HG03558 (cell line): ENCODE measurements around the gene LINC00237.

ENCODE experiments used
- ATAC-seq: cut with Tn5 transposase; IDR thresholded peaks from one replicate; pipeline ENCODE4 v1.9.1; 2021; ENCODE audit warnings: moderate number of reproducible peaks; ENCODE audit not compliant: unreplicated experiment; ENCODE audit errors: extremely low read depth

Gene LINC00237

DNA sequence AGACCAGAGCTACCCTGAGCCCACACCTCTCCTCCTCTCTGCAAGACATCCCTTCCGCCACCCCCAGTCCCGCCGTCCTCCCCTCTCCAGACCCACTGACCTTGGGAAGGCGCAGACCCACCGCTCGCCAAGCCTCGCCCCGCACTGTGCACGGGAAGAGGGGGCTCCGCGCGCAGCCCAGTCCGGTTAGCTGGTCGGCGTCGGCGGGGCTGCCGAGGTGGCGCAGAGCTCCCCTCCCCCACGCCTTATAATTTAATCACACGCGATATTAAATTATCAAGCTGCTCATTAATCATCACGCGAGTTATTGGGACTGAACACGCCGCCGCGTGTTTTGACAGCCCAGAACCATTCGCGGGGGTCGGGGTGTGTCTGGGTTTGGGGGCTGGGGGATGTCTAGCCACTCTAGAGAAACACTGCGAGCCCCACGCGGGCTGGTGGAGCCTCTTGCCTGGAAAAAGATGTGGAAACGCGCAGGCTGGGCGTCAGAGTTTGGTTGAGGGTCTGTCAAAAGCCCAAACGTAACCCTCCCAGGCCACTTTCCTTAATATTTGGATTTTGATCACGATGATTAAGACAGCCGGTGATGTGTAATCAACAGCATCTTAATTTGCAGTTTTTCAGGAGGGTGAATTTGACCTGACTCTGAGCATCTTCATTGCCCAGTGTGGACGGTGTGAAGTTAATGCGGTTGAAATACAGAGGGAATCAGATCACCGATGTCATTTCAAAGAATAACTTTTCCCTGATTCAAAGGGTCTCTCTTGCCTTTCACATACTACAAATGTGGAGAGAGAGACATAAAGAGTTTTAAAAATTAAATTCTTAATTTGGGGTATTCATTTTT lies at the start of gene LINC00237:
LINC00237 (minus strand) TSS at position 188 of the 847 bp plus-strand sequence.
- no peak for ATAC-seq

DNA sequence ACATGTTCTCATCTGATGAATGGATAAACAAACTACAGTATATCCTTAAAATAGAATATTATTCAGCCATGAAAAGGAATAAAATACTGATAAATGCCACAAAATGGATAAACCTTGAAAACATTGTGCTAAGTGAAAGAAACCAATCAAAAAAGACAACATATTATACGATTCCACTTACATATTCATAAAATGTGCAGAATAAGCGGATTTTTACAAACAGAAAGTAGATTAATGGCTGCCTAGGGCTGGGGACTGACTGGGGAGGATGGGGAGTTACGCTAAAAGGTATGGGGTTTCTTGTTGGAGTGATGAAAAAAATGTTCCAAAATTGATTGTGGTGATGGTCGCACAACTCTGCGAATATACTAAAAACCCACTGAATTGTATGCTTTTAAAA lies 49.1 kb upstream of the LINC00237 start:
- no peak for ATAC-seq

DNA sequence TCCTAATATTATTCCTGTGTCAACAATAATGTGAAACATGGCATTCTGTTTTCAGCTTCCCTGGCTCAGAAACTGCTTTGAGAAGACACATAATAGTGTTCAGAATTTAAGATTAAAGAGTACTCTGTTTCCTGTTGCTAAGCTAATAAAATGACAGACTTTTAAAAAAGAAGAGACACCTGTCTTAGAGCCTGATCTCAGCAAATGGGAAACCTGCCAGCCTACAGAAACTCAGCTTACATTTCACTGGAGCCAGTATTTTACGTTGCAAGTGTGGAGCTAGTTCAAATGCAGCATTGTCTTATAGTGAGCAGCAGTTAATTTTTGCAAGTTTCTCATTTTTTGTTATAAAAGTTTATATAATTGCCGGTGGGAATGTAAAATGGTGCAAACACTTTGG lies 48.5 kb upstream of the LINC00237 start:
- no peak for ATAC-seq

DNA sequence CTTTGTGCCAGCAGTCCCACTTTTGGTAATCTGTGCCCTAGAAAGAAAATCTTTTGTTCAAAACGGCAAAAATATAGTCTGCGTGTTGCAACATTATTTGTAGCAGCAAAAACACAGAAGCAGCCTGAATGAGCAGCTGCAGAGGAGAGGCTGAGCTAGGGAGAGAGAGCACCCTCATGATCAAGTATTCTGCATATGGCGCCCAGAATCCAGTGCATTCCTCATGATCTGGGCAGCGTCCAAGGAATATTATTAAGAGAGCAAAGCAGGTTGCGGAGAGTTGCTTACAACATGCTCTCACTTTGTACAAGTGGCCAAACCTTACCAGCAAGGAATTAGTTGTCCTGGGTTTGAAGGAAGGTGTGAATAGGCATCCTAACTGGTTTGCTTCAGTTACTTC lies 45.6 kb upstream of the LINC00237 start:
- ATAC-seq, result no peak

DNA sequence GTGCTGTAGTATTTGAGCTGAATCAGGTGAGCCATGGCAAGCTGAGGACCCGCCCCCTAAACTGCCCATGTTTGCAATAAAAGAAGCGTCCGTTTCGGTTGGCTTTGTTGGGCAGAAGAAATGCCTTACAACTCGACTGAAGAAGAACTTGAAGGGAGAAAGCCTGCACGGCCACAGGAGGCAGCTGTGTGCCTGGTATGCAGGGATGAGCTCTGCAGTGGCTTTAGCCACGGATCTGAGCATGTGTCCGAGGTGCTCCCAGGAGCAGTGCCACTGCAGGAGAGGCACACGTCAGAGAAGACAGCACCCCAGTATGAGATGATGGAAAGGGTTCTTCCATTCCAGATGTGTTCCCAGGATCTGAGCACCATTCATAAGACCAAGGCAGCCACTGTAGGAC lies 43.2 kb upstream of the LINC00237 start:
- no peak for ATAC-seq

DNA sequence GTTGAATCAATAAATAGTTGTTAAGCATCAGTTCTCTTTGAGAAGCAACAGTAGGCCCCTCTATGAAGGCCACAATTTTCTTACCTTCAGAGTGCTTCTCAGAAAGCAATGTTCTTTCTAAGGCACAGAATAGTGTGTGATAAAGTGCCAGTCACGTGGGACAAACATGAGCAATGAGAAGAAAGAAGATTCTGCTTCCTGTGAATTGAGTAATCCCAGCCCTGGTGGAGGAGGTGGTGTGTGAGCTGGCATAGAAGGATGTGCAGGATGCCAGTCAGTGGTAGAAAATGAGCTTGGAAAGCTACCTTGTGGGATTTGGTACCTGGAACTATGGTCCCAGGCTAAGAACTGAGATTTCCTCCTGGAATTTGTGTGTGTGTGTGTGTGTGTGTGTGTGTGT lies 41.4 kb upstream of the LINC00237 start:
- ATAC-seq, result no peak

DNA sequence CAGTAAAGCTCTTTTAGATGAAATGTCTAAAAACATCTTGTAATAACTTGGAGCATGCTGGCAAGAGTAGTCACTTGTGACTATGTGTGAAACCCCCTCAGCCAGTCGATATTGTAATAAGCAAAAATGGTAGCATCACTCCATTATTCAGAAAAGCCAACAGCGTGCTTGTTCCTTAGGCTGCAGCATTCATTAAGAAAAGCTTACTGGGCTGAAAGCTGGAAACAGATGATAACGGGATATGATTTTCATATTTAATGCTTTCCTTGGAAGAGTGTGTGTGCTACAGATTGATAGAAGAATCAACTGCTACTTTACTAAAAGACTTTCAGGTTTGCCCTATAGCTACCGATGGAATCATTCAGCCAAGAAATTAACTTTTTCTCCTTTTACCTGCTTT lies 40.1 kb upstream of the LINC00237 start:
- no peak for ATAC-seq

DNA sequence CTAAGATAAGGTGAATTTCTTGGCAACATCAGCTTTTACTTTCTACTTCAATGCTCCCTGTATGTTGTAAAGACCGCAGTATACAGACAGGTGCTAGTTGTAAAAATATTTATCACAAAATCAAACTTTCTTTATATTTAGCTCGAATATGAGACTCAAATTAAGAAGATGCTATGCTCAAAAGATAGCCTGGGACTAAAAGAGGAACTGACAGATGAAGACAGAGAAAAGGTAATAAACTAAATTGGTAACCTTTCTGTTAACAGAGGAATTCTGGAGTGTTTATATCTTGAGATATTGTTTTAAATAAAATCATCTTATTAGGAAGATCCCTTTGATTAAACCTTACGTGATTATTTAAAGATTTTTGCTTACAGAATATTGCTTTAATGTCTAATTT lies 39.3 kb upstream of the LINC00237 start:
- no peak for ATAC-seq

DNA sequence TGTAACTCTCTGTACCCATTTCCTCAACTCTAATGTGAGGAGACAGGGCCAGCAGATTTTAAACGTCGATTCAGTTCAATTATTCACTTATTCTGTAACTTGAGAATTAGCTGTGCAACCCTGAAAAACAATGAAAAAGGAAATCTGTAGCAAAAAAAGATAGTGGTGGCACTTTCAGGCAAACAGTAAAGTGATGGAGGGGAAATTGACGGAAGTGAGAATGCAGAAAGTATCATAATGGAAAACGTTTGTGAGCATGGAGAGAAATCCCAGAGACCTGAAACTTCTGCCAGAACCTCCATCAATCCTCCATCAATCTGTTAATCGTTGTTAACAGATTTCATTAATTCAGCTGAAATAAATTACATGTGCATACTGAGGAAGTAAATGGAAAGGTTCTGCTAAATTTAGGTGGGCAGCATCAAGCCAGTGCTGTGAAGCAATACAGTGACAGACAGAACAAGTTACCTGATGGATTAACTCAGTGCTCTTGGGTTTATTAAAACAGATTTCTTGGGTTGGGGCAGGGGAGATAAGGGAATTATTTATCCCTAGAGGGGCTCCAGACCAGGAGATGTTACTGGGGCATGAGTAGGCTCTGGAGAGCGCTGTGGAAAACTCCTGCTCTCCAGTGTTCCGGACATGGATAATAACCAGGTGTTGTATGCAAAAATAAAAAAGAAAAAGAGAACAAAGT lies 37.2 kb upstream of the LINC00237 start:
- ATAC-seq, result no peak

DNA sequence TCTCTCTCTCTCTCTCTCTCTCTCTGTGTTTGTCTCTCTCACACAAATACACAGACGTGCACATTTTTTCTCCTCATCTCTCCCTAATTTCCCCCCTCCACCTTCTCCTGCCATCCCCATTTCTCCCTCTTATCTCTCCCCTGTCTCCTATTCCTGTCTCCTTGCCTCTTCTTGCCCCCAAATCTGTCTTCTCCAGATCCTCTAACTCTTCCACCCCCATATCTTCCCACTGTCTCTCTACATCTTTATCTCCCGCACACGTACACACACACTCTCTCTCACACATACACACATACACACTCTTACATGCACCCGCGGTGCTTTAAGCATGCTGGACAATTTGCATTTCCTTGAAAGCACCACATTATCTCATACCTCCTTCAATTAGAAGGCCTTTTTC lies 35.7 kb upstream of the LINC00237 start:
- ATAC-seq, result no peak

DNA sequence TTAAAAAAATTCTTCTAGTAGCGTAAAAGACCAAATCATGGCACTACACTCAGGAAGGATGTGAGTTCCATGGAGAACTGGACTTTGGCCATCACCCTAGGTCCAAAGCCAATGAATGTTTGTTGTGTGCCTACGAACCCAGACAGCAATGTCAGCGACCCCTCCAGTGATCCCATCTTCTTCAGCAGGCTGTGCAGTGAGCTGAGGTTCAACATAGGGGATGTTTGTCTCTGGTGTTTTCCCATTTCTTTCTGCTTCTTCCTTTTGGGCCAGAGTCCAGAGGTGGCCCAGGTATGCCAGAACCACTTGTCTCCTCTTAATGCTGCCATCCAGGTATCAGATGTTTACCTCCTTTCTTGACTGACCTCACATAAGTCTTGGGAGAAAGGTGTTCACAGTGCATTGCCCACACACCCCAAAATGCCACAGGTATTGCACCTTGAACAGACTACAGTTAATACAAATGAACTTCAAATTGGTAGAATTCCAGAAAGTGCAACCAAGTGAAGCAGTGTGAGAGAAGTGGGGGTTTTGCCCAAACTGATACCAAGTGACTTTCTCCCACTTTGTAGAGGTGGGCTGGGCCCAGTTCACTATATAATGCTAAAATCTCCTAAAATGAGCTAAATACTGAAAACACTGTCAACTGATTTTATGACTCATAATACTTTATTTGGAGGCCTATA lies 33.9 kb upstream of the LINC00237 start:
- ATAC-seq, result no peak

DNA sequence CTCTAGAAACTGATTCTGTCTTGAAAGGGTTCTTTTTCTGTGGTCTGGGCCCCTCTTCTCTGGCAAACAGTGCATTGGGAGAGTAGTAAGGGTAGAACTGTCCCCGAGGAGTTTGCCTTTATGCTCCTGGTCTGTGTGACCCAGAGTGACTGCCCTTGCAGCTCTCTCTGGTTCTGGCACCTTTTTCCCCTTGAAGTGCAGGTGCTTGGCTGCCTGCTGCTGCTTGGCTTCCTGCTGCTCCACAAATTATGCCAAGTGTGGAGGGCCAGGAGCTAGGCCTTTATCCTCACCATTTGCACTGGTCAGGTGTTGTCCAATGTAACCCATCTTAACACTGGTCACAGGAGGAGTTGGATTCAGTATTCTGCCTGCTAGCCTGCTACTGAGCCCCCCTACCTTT lies 30.9 kb upstream of the LINC00237 start:
- no peak for ATAC-seq

DNA sequence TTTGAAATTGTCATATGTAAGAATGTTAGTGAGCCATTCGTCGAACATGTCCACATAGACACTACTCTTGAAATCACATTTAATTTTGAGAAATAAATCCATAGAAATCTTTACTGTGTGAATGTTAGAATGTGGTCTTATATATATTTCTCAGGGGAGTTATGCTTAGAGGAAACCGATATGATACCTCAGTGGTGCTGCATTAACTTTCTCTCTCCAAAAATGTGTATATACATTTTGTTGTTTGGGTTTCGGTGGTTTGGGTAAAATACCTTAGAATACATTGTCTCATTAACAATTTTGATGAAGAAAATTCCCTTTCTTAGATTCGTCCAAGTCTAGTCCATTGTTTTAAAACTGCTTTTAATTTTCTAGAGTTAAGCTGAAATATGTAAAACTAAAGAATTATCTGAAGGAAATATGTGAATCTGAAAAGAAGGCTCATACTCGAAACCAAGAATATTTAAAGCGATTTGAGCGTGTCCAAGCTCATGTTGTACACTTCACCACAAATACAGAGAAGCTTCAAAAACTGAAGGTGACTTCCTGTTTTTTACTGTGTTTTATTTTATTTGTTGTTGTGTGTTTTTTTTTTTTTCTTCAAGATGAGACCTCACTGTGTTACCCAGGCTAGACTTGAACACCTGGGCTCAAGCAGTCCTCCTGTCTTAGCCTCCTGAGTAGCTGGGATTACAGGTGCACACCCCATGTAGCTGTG lies 30.0 kb upstream of the LINC00237 start:
- no peak for ATAC-seq

DNA sequence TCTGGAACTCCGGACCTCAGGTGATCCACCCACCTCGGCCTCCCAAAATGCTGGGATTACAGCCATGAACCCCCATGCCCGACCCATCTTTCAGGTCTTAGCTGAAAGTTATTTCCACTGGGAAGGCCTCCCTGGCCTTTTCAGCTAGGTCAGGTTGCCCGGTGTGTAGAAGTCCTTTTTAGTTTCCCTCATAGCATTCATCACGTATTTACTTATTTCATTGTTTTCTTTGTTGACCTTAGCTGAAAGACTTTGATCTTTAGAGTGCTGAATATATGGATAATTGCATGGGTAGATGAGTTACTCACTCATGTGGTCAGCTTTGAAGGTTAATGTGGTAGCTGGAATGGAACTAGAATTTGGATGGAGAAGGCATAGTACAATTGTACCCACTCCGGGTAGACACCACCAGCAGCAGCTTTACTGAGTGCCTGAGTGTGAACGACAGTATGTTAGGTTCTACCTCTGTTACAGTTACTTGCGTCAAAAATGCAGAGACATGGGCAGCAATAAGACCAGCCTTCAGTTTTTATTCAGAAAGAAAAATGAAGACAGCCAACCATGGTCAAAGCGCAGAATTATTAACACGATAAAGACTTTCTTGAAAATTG lies 28.8 kb upstream of the LINC00237 start:
- ATAC-seq, result no peak

DNA sequence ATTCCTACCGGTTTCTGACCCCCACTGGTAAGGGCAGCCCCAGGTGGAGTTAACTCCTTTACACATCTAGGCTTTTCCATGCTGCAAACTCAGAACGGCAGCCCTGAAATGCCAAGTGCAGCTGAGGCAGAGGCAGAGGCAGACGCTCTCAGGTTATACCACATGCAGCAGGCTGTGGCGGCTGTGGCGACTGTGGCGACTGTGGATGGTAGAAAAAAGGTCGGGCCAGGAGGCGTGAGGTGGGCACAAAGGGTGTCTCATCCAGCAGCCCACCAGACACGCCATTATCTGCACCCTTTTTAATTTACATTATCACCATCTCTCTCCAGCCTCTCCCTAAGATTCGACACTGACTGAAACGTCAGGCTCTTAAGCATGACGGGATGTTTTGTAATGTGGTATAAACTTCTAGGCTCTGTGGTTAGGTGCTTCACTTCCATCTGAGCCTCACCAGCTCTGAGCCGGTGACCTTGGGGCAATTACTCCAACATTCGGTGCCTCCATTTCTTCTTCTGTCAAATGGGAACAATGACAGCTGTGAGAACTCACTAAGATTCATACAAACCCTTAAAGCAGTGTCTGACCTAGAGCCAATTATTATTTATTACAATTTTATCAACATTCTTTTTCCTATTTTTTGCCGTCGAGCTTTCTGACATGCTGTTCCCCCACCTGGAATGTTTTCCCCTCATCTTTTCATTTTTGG lies 27.9 kb upstream of the LINC00237 start:
- ATAC-seq, result no peak

DNA sequence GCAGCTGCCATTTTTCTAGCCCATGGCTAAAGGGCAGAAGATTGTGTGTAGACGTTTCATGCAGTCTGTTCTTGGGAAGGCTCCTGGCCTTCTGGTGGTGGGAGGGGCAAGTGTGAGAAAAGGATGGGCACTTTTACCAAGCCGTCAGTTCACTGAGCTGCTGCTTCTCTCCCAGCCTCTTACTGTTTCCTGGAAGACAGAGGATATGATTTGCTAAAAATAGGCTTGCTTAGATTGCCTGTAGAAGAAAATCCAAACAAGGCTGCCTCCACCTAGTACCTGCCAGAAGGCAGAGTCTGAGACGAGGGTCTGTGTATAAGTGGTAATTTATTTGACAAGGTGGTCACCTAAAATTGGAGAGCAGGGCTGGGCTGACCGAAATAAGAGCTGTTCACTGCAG lies 27.2 kb upstream of the LINC00237 start:
- ATAC-seq, result no peak

DNA sequence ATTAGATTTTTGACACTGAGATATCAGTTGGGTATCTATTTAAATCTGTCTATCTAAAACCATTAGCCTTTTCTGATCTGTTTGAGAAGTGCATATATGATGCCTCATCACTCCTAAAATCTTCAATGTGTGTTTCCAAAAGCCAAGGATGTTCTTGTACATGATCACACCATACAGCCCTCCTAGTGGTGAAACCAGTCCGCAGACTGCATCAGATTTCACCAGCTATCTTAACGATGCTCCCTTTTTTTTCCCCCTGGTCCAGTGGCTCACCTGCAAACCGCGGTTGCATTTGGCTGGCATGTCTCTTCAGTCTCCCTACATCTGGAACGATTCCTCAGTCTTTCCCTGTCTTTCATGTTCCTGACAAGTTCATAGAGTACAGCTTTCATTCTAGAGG lies 23.7 kb upstream of the LINC00237 start:
- ATAC-seq, result no peak

DNA sequence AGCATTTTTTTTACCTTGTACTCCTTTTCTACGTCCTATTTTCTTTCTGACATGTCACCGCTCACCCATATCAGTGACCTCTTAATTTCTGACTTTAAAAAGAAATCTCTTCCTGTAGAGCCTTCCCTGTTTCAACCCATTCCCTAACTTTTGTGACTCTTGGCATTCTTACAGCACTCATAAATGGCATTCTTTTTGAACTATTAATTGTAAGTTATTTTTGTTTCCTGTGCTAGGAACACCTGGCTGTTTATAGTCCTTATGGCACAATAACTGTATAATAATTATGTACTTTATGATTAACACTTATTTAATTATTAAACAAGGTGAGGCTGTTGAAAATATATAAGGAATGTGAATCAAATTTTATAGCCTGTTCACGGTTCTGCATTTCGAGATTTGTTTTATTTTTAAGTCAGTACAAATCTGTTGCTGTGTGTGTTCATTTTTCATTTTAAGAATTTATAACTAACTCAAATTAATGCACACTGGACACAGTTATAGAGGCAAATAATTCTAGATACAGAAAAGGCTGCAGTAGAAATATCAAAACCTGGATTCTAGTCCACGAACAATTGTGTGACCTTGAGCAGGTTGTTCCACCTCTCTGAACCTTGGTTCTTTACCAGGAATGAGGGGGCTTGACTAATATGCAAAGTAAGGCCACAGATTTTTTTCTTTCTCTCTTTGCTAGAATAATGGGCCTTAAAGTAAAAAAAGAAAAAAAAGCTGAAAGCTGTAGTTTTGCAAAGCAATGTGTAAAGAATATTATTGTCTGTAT lies 21.2 kb upstream of the LINC00237 start:
- no peak for ATAC-seq

DNA sequence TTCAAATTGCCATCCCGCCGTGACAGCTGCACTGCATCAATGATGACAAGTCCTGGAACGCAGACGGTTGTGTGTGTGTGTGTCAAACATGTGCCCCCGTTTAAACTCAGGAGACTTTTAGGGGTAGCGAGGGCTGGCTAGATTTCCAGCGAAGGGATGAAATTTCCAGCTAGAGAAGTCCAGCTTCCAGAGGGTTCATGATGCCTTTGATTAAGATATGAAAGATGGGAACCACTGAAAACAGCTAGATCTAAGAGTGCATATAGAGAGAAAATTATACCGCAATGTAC lies 20.4 kb upstream of the LINC00237 start:
- ATAC-seq, result no peak
